ENCODE results near the gene KLHL17.

Gene KLHL17

DNA sequence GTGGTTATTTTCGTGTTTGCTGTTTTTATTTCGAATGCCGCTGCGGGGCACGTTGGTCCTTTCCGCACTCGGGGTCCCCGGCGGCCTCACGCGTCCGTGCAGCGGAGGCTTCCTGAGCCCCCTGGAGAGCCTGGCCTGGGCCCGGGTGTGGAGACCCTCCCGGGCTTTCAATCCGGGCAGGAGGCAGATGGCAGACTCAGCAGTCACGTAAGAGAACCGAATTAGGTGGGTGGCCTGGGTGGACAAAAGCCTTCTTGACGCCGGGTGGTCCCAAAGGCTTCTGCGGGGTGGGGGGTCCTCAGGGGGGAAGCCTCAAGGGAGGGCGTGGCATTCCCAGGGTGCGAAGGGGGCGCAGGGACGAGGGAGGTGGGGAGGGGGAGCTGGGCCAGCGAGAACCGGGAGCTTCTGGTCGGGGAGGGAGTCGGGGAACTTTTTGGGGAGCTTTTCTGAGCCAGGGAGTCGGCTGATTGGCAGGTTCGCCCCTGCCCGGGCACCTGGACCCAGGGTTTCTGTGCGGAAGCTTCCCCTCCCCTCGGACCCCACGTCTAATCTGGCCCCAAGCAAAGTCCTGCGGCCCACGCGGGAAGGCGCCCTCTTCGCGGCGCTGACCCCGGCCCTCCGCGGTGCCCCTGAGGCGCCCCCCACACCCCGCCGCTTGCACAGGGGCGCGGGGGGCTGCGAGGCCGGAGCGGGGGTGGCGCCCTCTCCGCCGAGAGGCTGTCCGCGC is 40.8 kb downstream of the KLHL17 start:
- DNase-seq = no peak
- no peak overlapping the region for H3K27ac ChIP-seq (ENCODE audit: low read length)

DNA sequence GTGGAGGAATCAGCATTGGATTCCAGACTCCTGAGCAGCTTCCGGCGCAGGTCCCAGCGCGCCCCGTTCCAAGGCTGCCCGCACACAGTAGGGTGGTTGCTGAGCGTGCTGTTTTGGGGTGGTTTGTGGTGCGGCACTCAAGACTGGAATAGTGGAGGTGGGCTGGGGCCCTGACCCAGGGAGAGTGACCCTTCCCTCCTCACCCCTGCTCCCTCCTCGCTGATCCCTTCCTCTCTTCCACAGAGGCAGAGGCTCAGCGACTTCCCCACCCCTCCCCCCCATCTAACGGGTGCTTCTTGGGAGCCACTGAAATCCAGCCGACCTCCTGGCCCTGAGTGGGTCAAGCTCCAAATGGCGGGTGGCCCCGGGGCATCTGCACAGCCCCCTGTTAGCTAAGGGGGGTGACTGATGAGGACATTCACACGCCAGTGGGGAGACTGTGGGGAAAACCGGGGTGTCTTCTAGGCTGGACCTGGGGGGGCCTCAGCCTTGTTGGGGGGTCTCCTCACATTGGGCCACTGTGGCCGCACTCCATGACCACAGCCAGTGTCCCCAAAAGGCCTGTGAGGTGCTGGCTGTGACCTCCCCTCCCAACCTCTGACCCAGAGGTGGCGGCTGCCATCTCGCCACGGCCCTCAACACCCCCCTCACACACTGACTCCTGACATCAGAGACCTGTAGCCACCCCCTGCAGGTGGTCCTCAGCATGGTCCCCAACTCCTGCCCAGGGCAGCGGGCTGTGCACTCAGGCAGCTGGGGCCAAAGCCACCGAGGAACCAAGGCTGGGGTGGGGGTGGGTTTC is 43.4 kb downstream of the KLHL17 start:
- Histone ChIP-seq H3K9ac (ENCODE audit: low read length) (no peak overlapping the region), H3K9me2 (replicated peaks; ENCODE audit: insufficient read depth, low read length) (no peaks in the 10 kb centered on the region), H3K79me2 (ENCODE audit: low read length) (no peaks in the 10 kb centered on the region), H3K27ac (ENCODE audit: low read length) (no peak overlapping the region), H3K36me3 (replicated peaks; ENCODE audit: insufficient read depth, low read length) (no peaks in the 10 kb centered on the region), H3K4me1 (ENCODE audit: low read length) (no peaks in the 10 kb centered on the region), H3K9me3 (replicated peaks; ENCODE audit: insufficient read depth, low read length) (no peaks in the 10 kb centered on the region), H3K4me2 (ENCODE audit: low read depth, low read length) (no peak overlapping the region), H2AFZ (ENCODE audit: low read length) (no peak overlapping the region), H3K27me3 (replicated peaks; ENCODE audit: insufficient read depth, low read length) (peaks cover 84% of the 10 kb centered on the region), H4K20me1 (ENCODE audit: insufficient read depth, low read length) (no peaks in the 10 kb centered on the region), H3F3A (ENCODE audit: insufficient read depth, low read length) (no peaks in the 10 kb centered on the region), H3K4me3 (ENCODE audit: low read length) (no peak overlapping the region)
- DNase-seq = no peak
- TF ChIP-seq EZH2 (optimal IDR thresholded peaks at IDR 0.05; ENCODE audit: low read depth, low read length) (no peak), EZH2phosphoT487 (IDR thresholded peaks at IDR 0.05; ENCODE audit: low read length) (no peak)
- TF ChIP-seq, protein P1, sequence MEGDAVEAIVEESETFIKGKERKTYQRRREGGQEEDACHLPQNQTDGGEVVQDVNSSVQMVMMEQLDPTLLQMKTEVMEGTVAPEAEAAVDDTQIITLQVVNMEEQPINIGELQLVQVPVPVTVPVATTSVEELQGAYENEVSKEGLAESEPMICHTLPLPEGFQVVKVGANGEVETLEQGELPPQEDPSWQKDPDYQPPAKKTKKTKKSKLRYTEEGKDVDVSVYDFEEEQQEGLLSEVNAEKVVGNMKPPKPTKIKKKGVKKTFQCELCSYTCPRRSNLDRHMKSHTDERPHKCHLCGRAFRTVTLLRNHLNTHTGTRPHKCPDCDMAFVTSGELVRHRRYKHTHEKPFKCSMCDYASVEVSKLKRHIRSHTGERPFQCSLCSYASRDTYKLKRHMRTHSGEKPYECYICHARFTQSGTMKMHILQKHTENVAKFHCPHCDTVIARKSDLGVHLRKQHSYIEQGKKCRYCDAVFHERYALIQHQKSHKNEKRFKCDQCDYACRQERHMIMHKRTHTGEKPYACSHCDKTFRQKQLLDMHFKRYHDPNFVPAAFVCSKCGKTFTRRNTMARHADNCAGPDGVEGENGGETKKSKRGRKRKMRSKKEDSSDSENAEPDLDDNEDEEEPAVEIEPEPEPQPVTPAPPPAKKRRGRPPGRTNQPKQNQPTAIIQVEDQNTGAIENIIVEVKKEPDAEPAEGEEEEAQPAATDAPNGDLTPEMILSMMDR (IDR thresholded peaks at IDR 0.05; ENCODE audit: low read length) = no peak

More for the DNA sequence above, 40.8 kb downstream of the KLHL17 start:
- H4K20me1 ChIP-seq (ENCODE audit: insufficient read depth, low read length) = no peaks in the 10 kb centered on the region
- H3K79me2 ChIP-seq (ENCODE audit: low read length) = no peaks in the 10 kb centered on the region
- no peak overlapping the region for H3K4me3 ChIP-seq (ENCODE audit: low read length)
- H2AFZ ChIP-seq (ENCODE audit: low read length) = no peak overlapping the region
- no peaks in the 10 kb centered on the region for H3K9me3 ChIP-seq (replicated peaks; ENCODE audit: insufficient read depth, low read length)
- H3K9ac ChIP-seq (ENCODE audit: low read length) = no peak overlapping the region
- H3F3A ChIP-seq (ENCODE audit: insufficient read depth, low read length) = no peaks in the 10 kb centered on the region
- H3K9me2 ChIP-seq (replicated peaks; ENCODE audit: insufficient read depth, low read length) = no peaks in the 10 kb centered on the region
- no peak overlapping the region for H3K4me2 ChIP-seq (ENCODE audit: low read depth, low read length)
- no peaks in the 10 kb centered on the region for H3K4me1 ChIP-seq (ENCODE audit: low read length)
- peaks cover 81% of the 10 kb centered on the region for H3K27me3 ChIP-seq (replicated peaks; ENCODE audit: insufficient read depth, low read length)
- TF ChIP-seq, protein P1 (IDR thresholded peaks at IDR 0.05; ENCODE audit: low read length) = no peak
- H3K36me3 ChIP-seq (replicated peaks; ENCODE audit: insufficient read depth, low read length) = no peaks in the 10 kb centered on the region

DNA sequence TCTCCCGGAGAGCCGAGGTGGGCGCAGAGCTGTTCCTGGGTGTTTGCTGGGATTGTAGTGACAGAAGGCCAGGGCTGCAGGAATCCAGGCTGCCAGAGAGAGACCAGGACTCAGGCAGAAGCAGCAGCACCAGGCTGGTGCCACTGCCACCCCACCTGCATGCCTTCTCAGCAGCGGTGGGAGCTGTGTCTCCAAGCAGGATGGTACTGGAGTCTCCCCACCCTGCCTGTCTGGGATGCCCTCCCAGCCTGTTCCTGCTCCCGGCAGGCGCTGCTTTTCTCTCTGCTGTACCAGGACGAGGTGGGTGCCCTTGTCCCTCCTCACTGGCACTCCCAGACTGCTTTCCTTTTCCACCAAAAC is 44.0 kb downstream of the KLHL17 start:
- Histone ChIP-seq H3K27me3 (replicated peaks; ENCODE audit: insufficient read depth, low read length) (peaks cover 85% of the 10 kb centered on the region), H3K27ac (ENCODE audit: low read length) (no peak overlapping the region)

More for the DNA sequence above, 44.0 kb downstream of the KLHL17 start:
- Histone ChIP-seq H3F3A (ENCODE audit: insufficient read depth, low read length) (no peaks in the 10 kb centered on the region), H4K20me1 (ENCODE audit: insufficient read depth, low read length) (no peaks in the 10 kb centered on the region), H3K9me2 (replicated peaks; ENCODE audit: insufficient read depth, low read length) (no peaks in the 10 kb centered on the region), H3K9ac (ENCODE audit: low read length) (no peak overlapping the region), H3K9me3 (replicated peaks; ENCODE audit: insufficient read depth, low read length) (no peaks in the 10 kb centered on the region), H3K36me3 (replicated peaks; ENCODE audit: insufficient read depth, low read length) (no peaks in the 10 kb centered on the region), H3K4me3 (ENCODE audit: low read length) (no peak overlapping the region), H3K4me1 (ENCODE audit: low read length) (no peaks in the 10 kb centered on the region), H2AFZ (ENCODE audit: low read length) (no peak overlapping the region), H3K4me2 (ENCODE audit: low read depth, low read length) (no peak overlapping the region), H3K79me2 (ENCODE audit: low read length) (no peaks in the 10 kb centered on the region)
- TF ChIP-seq, protein P1 (IDR thresholded peaks at IDR 0.05; ENCODE audit: low read length) = no peak
- no peak for TF ChIP-seq EZH2 (optimal IDR thresholded peaks at IDR 0.05; ENCODE audit: low read depth, low read length)
- no peak for TF ChIP-seq EZH2phosphoT487 (IDR thresholded peaks at IDR 0.05; ENCODE audit: low read length)
- no peak for DNase-seq
